SK-MEL-5 (cell line): ENCODE measurements around the gene PNPO. TPM values are rescaled to one million over a fixed set of nuclear protein-coding genes. Genes with fewer than 3 reads are reported as not detected.

Experiments used
- DNase-seq: peaks from one replicate; pipeline ENCODE4 v3.0.0-alpha.2; 2016; ENCODE audit warnings: low read depth, low spot score
- in situ Hi-C: cut with HindIII; loops from 2 replicates; pipeline ENCODE4 v1.10.0; 2016; ENCODE audit warnings: low sequenced_read_pairs, high pct_unique_total_duplicates, low pct_unique_long_range_greater_than_20kb
- polyA plus RNA-seq, 2 experiments: library from polyadenylated mRNA; depleted of rRNA; stranded (reverse); fragments of >200 nt; gene quantifications; 2 replicates each; pipeline ENCODE4 v1.2.3, GENCODE V29; 2015
- total RNA-seq: library from RNA; depleted of rRNA; stranded (reverse); fragments of >200 nt; shearing (Covaris generic); gene quantifications from 2 replicates; pipeline ENCODE4 v1.2.3, GENCODE V29; 2014; rRNA removed

The PNPO gene
- total RNA-seq, result 27.0 and 37.4 TPM in 2 replicates
- 47.7 and 60.8 TPM in 2 replicates for polyA plus RNA-seq (2015; cell fraction: cytosol; rRNA removed)
- polyA plus RNA-seq (2015; cell fraction: nucleus; rRNA removed), result 14.8 and 20.8 TPM in 2 replicates

GRCh38 chr17:47941246-47942095 lies at the start of gene PNPO:
PNPO (plus strand) TSS chr17:47941571; CDS start chr17:47941676, 105 bp downstream.
- in situ Hi-C loops, result no loop called here
- DNase-seq, result peak; percentile 99

- in situ Hi-C loops, result no loop called here
These were observed 46.6 kb upstream of the PNPO start for GRCh38 chr17:47894498-47895346.

GRCh38 chr17:47895347-47895855 lies 46.0 kb upstream of the PNPO start:
- in situ Hi-C loops, result no loop called here
- no peak for DNase-seq

More at GRCh38 chr17:47894498-47895346, 46.6 kb upstream of the PNPO start:
- DNase-seq, result no peak

GRCh38 chr17:47895856-47896671 lies 45.3 kb upstream of the PNPO start, which contains the start of gene SP2:
SP2 (plus strand) TSS chr17:47896236; CDS start chr17:47896287, 51 bp downstream.
- in situ Hi-C loops, result no loop called here
- DNase-seq, result peak; percentile 100

- DNase-seq, result no peak
- in situ Hi-C loops, result no loop called here
These were observed 44.5 kb upstream of the PNPO start for GRCh38 chr17:47896672-47897490.

- peak; percentile 42 for DNase-seq
- in situ Hi-C loops, result no loop called here
These were observed 43.8 kb upstream of the PNPO start for GRCh38 chr17:47897561-47897960.

- in situ Hi-C loops, result no loop called here
These were observed 43.1 kb upstream of the PNPO start for GRCh38 chr17:47898241-47898640.

GRCh38 chr17:47899643-47900042 lies 41.7 kb upstream of the PNPO start:
- in situ Hi-C loops, result no loop called here
- DNase-seq, result no peak

More at GRCh38 chr17:47898241-47898640, 43.1 kb upstream of the PNPO start:
- no peak for DNase-seq

- in situ Hi-C loops, result no loop called here
- DNase-seq, result no peak
These were observed 39.9 kb upstream of the PNPO start for GRCh38 chr17:47901423-47901822.

GRCh38 chr17:47902039-47902744 lies 39.2 kb upstream of the PNPO start:
- in situ Hi-C loops, result no loop called here

GRCh38 chr17:47905221-47905733 lies 36.1 kb upstream of the PNPO start:
- peak; percentile 18 for DNase-seq

More at GRCh38 chr17:47902039-47902744, 39.2 kb upstream of the PNPO start:
- no peak for DNase-seq

GRCh38 chr17:47906443-47906842 lies 34.9 kb upstream of the PNPO start:
- in situ Hi-C loops, result no loop called here
- no peak for DNase-seq

More at GRCh38 chr17:47905221-47905733, 36.1 kb upstream of the PNPO start:
- in situ Hi-C loops, result no loop called here

GRCh38 chr17:47907932-47908562 lies 33.3 kb upstream of the PNPO start:
- no peak for DNase-seq
- in situ Hi-C loops, result no loop called here

- DNase-seq, result no peak
- in situ Hi-C loops, result no loop called here
These were observed 28.3 kb upstream of the PNPO start for GRCh38 chr17:47913050-47913449.

- in situ Hi-C loops, result no loop called here
- DNase-seq, result no peak
These were observed 26.9 kb upstream of the PNPO start for GRCh38 chr17:47914306-47914948.
